Fibroblast of lung (primary cell): ENCODE data around the gene MSL3.

Experiments used
- CTCF ChIP-seq, 2 donors: IDR thresholded peaks in 1 of 2; conservative IDR thresholded peaks in 1 of 2; 1 replicate in 1 of 2; 2 replicates in 1 of 2; pipeline ENCODE4 v1.5.1; 2011 to 2012; ENCODE audit warnings: low read length in 2 of 2, control low read depth in 1 of 2, inconsistent platforms in 1 of 2, low read depth in 1 of 2, mild to moderate bottlenecking in 1 of 2
- EZH2 ChIP-seq: IDR thresholded peaks from 2 replicates; pipeline ENCODE4 v1.5.1; 2012; ENCODE audit warnings: low read length, control low read depth, mild to moderate bottlenecking; ENCODE audit errors: missing control alignments

DNA sequence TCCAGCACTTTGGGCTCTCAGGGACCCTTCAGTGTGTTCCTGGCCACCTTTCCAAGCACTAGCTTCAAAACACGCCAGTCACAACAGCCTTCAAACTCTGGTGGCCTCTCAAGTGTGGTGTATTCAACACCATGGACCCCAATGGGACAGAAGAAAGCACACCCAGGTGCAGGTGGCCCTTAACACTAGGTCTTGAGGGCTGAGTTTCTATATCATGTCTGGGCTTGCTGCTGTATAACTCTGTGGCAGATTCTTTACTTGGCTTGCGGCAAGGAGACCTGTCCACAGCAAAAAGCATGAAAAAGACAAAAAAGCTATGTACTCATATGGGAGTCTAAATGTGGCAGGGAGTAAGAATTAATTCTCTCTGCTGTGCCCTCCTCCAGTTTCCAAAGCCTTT lies 23.1 kb downstream of the MSL3 start:
- TF ChIP-seq EZH2 (no peak), CTCF (conservative IDR thresholded peaks at IDR 0.05 in 1 of 2, IDR thresholded peaks at IDR 0.05 in 1 of 2; ENCODE audit: low read depth in 1 of 2, low read length in 2 of 2) (no peak)
